Measurements from ENCODE around the gene TBCD.
"Not testable (repeated sequence)": the region's sequence is repeated elsewhere in the genome, so short reads cannot be mapped to it uniquely, and the experiment has no call there.

The TBCD gene

DNA sequence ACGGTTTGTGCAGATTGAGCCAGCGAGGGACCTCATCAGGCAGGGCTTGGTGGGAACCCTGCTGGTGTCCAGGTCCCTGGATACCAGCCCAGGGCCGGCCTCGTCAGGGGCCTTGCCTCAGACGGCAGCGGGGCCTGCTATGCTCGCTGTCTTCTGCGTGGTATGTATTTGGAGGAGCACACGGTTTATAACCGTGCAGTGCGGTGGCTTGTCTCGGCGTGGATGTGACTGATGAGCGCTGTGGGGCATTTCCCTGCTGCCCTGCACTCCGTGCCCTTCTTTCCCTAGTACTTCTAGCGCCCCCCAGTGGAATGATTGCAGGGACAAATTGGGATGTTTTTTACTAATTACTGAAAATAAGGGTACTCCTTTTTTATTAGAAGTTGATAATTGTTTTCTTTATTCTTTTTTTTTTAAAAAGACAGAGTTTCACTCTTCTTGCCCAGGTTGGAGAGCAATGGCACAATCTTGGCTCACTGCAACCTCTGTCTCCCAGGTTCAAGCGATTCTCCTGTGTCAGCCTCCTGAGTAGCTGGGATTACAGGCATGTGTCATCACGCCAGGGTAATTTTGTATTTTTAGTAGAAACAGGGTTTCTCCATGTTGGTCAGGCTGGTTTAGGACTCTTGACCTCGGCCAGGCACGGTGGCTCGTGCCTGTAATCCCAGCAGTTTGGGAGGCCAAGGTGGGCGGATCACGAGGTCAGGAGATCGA is 15.3 kb downstream of the TBCD start:
- peak; percentile 26 for DNase-seq

DNA sequence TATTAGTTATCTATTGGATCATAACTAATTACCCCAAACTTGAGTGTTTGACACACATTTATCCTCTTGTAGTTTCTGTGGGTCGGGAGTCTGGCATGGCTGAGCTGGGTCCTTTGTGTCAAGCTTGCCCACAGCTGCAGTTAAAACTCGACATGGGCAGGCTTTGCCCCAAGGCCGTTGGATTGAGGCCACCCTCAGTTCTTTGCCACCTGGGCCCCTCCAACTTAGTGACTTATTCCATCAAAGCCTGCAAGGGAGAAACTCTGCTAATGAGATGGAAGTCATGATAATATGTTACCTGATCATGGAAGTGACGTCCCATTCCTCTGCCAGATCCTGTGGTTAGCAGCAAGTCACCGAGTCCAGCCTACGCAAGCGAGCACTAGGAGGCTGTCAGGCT is 17.2 kb downstream of the TBCD start:
- DNase-seq, result no peak

DNA sequence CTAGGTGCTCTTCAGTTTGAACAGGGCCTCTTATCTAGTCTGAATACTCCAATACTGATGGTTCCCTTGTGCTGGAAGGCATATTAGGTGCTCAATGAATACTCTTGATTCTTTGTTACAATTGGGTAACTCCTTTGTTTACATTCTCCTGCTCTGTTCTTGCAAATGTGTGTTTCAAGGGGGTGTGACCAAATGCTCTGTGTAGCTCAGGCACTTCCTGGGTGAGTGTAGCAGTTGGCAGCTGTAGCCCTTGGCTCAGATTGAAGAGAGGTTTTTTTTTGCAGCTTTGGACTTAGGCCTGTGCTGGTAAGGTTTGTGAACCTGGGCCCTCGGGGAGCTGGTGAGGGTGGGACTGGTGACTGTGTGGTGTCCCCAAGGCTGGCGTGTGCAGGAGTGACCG is 20.2 kb downstream of the TBCD start:
- no peak for DNase-seq

DNA sequence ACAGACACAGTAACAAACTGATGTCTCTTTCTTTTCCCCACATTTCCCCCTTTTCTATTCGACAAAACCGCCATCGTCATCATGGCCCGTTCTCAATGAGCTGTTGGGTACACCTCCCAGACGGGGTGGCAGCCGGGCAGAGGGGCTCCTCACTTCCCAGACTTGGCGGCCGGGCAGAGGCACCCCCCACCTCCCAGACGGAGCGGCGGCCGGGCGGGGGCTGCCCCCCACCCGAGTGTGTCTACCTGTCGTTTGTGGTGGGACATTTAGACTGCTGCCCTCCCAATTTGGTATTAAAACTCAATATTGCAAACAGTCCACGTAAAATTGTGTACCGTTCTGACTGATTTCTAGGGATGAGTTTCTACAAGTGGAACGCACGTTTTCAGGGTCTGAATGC is 22.6 kb downstream of the TBCD start:
- not testable (repeated sequence) for DNase-seq

DNA sequence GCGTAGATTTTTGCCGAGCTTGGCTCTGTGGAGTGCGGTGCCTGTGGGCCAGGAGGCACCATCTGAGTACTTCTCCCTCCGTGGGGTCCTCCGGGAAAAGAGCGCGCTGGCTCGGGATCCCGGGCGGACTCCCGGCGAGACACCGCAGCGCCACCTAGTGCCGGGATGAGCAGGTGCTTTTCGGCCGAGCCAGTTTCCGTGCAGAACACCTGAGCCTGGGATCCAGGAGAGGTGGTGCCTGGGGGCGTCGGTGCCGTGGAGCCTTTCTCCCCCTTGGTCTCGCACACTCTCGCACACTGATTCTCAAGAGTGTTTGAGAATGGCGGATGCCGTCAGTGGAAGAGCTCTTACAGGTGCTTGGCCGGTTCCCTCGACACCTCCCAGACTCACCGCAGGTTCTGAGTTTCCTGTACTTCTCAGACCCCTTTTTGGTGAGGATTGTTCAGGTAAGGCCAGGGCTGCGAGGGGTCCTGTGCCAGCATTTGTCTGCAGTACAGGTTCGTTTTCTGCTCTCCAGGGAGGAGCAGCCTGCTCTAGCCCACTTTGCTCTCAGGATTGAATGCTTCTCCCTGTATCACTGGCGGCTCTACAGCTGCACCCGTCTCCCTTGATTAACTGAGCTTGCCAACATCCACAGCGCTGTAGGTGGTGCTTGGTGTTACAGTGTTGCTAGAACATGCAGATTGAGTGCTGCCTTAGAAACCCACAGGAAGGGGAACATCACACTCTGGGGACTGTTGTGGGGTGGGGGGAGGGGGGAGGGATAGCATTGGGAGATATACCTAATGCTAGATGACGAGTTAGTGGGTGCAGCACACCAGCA is 23.3 kb downstream of the TBCD start:
- peak; percentile 39 for DNase-seq

DNA sequence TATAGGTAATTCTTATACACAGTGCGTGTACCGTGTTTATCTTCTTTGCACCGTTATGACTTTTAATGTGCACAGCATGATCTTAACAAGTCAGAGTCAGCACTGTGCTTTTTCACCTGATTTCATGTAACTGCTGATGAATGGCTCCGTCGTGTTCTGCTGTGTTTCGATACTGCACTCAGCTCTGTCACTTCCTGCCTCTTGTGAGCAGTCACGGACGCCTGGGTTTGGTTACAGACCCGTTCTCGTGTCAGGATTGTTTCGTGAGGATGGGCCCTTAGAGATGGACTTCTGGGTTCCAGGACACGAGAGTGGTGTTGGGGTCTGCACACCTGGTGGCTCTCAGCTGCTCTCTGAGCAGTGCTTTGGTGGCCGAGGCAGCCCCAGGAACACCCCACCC is 24.6 kb downstream of the TBCD start:
- DNase-seq, result no peak

DNA sequence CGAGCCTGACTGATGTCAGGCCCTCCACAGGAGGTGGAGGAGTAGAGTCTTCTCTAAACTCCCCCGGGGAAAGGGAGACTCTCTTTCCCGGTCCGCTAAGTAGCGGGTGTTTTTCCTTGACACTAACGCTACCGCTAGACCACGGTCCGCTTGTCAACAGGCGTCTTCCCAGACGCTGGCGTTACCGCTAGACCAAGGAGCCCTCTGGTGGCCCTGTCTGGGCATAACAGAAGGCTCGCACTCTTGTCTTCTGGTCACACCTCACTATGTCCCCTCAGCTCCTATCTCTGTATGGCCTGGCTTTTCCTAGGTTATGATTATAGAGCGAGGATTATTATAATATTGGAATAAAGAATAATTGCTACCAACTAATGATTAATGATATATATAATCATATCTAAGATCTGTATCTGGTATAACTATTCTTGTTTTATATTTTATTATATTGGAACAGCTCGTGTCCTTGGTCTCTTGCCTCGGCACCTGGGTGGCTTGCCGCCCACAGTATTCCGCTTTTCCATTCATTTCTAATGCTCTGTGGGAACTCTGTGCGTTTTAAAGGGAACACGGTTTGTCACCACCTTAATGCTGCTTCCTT is 26.0 kb downstream of the TBCD start:
- not testable (repeated sequence) for DNase-seq

DNA sequence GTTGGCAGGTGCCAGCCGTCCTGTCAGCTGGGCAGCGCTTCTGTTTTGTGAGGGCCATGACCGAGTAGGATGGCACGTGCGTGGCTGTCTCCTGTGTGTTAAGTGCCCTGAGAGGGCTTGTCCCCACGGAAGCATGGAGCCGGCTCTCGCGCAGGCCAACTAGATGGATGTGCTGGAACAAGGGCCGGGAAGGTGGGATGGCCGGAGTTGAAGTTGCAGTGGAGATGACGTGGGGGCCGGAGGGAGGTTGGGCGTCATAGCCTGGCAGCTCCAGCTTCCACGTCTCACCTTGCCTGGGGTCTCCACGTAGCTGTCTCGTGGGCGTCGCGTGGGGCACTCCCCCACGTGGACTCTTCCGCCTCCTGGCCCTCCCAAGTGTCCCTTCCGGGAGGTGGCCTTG is 27.7 kb downstream of the TBCD start:
- no peak for DNase-seq

DNA sequence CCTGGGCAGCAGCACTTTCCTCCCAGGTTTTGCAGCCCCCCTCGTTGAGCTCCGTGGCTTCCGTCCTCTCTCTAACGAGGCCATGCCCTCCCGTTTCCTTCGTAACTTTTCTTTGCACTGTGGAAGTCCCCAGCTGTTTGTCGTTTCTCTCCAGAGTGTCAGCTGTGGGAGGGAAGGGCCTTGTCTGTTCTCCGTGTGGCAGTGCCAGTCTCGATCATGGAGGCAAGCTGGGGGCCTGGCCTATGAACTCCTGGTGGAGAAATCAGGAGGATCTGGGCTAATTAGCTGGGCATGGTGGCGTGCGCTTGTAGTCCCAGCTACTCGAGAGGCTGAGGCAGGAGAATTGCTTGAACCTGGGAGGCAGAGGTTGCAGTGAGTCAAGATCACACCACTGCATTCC is 28.3 kb downstream of the TBCD start:
- no peak for DNase-seq

DNA sequence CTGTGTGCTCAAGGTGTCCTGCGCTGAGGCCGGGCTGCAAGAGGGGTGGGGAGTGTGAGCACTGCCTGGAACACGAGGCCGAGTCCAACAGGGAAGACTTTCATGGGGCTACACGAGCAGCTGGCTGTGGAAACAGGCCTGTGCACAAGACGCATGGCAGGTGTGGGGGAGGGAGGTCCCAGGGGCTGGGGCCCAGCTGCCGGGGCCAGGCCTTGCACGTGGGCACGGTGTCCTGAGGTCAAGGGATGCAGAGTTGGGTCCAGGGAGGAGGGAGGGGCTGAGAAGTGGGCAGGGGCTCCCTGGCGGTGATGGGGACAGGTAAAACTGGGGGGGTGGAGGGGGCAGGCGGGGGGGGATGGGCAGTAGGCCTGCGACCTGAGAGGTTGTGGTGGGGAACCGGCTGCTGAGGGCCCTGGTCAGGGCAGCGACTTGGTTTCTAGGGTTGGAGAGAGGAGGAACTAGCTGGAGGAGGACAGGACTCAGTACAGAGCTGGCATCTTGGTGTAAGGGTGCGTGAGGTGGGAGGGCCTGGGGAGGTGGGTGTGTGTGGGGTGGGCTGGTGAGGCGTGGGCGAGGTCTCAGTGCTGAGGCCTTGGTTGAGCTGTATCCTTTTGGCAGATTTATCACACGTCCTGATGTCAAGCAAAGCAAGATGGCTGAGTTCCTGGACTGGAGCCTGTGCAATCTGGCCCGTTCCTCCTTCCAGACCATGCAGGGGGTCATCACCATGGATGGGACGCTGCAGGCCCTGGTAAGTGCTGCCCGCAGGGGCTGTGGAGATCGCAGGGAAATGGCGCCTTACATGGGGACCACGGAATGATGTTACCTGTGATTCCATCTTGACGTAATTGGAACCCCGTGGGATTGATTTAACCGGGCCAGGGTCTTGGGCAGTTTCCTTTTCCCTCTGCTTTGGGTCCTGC is 29.4 kb downstream of the TBCD start:
- no peak for DNase-seq

DNA sequence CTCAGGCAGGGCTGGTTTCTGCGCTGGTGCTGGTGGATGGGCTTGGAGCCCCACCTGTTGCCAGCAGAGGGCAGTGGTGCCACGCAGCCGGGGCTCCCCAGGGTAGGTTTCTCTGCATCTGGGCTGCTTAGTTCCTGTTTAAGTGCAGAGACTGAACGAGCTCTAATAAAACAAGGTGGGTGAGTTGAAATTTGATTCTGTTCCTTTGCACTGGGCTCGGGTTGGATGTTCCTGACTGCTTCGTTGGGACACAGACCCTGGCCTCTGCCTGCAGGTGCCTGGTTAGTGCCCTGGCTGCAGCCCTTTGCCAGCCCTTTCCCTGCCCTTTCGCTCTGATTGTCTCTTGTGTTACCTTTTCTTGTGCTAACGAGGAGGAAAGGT is 30.0 kb downstream of the TBCD start:
- DNase-seq, result peak; percentile 83

DNA sequence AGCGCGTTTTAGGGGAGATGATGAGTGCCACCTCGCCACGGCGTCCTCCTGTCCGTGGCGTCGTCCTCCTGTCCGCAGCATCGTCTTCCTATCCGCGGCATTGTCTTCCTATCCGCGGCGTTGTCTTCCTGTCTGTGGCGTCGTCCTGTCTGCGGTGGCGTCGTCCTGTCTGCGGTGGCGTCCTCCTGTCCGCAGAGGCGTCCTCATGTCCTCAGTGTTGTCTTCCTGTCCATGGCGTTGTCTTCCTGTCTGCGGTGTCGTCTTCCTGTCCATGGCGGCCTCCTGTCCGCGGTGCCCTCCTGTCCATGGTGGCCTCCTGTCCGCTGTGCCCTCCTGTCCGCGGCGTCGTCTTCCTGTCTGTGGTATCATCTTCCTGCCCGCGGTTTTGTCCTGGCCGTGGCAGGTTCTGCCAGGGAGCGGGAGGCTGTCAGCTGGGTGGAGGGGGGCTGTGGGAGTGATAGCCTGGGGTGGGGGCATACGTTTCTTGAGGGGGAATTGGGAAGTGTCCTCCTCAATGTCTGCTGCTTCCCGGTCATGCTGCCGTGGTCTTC is 30.9 kb downstream of the TBCD start:
- no peak for DNase-seq

DNA sequence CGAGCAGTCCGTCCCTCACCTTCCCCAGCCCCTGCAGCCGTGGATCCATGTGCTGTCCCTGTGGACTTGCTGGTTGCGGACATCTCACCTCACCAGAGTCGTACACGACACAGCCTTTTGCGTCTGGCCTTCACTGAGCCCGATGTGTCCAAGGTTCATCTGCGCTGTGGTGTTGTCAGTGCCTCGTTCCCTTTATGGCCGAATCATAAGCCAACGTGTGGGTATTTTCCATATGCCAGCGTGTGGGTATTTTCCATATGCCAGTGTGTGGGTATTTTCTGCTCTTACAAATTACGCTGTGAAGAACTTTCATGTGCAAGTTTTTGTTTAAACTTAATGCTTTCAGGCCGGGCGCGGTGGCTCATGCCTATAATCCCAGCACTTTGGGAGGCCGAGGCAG is 31.6 kb downstream of the TBCD start:
- DNase-seq, result no peak

DNA sequence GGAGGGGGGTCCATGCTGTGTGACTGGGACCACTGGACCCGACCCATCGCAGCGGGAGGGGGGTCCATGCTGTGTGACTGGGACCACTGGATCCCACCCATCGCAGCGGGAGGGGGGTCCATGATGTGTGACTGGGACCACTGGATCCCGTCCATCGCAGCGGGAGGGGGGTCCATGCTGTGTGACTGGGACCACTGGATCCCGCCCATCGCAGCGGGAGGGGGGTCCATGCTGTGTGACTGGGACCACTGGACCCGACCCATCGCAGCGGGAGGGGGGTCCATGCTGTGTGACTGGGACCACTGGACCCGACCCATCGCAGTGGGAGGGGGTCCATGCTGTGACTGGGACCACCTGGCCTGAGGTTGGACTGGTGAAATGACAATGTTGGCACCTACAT is 33.7 kb downstream of the TBCD start:
- DNase-seq, result not testable (repeated sequence)

DNA sequence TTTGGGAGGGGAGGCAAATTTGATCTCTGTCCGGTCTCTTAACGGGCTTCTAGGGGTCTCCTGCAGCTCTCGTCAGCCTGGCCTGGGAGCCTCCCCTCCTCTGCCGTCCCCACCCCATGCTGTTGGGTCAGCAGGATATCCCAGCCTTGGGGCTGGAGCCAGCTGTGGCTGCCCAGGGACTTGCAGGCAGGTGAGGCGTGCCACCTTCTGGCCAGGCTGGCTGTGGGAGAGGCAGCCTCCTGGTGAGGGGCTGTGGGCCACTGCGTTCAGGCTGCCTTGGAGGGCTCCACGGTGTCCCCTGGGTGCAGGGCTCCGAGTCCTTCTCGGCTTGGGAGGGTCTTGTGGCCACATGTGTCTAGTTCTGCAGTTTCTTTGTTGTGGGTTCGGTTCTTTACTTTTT is 34.6 kb downstream of the TBCD start:
- DNase-seq, result no peak

DNA sequence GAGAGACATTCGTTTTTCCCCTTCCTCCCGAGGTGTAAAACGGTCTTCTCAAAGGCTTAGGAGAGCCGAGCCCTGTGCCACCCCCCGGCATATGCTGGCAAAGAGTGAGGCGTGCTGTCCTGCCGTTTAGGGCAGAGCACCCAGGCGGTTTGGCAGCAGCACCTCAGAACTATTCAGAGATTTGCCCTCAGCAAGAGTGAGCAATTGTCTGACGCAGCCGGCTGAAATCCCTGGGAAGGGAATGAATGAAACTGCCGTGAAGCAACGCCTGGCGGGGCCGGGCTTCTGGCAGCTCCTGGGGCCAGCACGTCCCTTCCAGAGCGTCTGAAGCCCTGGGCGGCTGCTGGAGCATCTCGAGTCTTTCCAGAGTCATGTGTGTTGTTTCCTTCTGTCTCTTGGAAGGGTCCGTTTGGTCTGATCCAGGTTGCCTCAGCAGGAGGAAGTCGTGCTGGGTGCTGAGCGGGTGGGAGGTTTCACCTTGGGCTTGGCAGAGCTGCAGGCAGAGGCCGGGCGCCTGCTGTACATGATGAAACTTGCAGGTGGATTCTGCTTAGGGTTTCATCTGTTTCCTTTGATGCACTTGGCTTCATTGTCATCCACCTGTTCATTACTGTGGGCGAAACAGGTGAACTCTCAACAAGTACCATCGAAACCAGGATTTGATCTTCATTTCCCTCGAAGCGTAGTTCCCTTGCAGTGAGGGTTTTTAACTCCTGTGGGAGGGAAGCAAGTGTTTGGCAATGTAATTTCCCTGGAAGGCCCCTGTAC is 35.4 kb downstream of the TBCD start:
- no peak for DNase-seq

DNA sequence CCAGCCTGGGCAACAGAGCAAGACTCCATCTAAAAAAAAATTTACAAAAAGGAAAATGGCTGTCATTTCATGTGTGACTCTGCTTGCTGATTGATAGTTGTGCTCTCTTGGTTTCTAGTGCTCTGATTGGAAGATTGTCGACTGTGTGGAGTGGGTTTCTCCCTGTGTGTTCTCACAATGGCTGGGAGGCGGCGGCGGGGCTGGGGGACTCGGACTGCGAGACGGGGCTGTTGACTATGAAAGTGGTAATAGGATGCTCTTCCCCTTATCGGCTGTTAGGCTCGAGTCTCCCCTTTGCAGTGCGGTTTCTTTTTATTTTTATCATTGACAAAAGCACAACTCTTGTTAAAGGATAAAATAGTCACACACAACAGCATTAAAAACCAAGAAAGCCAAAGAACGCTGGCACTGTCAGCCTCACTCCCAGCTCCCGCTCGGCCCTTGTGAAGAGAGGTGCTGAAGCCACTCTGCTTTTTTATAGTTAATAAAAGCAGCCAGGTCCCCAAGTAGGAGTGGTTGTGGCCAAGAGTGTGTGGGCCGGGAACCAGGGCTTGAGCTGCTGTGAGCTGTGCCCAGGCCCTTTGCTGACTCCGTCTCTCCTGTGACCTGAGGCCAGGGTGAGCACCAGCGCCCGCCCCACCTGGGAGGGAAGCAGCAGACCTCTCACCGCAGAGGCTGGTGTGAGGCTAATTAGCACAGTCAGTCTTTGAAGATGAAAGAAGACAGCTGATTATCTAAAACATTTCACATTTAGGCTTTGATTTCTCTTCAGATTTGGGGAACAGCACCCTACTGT is 36.5 kb downstream of the TBCD start:
- DNase-seq, result no peak

DNA sequence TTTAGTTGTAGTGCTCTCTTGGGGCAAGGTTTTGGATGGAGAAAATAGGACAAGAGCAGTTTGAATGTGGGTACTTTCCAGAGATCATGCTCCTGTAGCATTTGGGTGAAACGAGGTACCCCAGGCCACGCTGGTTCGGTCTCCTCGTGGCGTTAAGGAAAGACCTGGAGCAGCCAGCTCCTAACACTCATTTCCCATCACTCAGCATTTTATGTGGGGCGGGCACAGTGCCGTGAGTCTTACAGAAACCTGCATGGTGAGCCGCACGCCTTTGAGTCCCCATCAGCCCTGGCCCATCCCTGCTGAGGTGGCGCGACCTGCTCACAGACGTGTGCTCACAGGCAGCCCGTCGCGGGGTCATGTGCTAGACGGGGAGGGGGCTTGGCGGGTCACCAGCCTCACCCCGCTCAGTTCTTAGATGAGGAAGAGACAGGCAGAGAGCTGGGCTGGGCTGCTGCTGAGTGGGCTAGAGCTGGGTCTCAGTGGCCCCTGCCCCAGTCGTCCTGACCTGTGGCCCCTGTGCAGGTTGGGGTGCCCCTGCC is 37.3 kb downstream of the TBCD start:
- no peak for DNase-seq

DNA sequence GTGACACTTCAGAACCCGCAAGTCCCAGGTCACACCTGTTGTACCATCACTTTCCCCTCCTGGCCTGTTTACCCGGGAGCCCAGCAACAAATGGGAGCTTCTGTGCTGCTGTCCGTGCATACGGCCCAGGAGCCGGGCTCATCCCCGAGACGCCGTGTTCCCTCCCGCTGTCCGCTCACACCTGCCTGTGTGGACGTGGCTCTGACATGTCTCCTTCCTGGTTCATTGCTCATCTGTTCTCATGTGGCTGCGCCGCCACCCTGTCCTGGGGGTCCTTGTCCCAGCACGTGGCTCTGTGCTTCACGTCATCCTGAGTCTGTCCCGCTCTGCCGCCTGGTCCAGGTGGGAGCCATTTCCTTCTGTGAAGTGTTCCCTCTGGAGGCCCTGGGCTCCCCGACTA is 37.9 kb downstream of the TBCD start:
- no peak for DNase-seq

DNA sequence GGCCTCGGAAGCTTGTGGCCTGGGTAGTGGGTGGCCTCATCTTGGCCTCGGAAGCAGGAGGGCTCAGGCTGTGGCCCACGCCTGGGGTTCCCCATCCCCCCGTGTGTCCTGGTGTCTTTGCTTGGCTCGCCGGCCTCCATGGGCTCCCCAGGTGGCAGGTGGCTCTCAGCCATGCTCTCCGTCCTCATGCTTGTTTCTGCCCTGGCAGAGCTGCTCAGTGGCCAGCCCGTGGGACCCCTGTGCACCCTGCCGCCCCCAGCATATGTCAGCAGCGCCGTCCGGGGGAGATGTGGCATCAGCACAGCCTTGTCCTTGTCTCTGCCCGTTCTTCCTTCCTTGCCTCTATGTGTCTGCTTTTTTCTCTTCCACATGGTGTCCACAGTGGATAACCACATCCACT is 38.5 kb downstream of the TBCD start:
- no peak for DNase-seq

DNA sequence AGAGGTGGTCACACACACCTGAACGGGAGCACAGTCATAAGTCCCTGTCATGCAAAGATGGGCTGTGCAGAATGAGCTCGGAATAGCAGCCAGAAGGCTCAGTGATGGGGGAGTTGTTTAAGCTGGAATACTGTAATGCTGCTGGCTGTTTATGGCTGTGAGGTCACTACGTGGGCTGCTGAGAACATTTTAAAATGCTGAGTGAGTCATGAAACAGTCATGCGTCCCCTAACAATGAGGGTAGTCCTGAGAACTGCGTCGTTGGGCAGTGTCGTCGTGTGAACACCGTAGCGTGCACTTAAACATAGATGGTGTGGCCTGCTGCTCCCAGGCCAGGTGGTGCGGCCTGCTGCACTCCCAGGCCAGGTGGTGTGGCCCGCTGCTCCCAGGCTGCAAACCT is 39.7 kb downstream of the TBCD start:
- DNase-seq, result no peak
